Activated CD8-positive, alpha-beta T cell treated with anti-CD3 and anti-CD28 coated beads, Interleukin-2, amount 10 ng/mL, durations not matched to agents 7 days and 5 days (primary cell): Measurements from ENCODE around the gene NCF2. TPM values are rescaled to one million over a fixed set of nuclear protein-coding genes. Genes with fewer than 3 reads are reported as not detected.

Experiments
- ATAC-seq: fragments of 150-1000 bp; cut with Tn5 transposase; one replicate; pipeline ENCODE4 v1.10.0; 2021; ENCODE audit warnings: moderate library complexity
- CTCF ChIA-PET: fragments of 350-600 bp; sonication (Branson Sonifier 250); formaldehyde crosslinking; loops from one replicate; lab custom pipeline; 2021; ENCODE audit warnings: antibody characterized with exemption; lab: Charles Lee
- POLR2A ChIA-PET: fragments of 350-600 bp; sonication (Branson Sonifier 250); formaldehyde crosslinking; loops from one replicate; lab custom pipeline; 2021; ENCODE audit warnings: antibody characterized with exemption; lab: Charles Lee
- DNase-seq: peaks from one replicate; pipeline ENCODE4 v3.0.0-alpha.2; 2020
- H3K27ac Mint-ChIP-seq: one replicate; pipeline ENCODE4 v1.8.0; 2021; ENCODE audit warnings: mild to moderate bottlenecking, mixed read lengths
- H3K27me3 Mint-ChIP-seq: one replicate; pipeline ENCODE4 v1.8.0; 2021; ENCODE audit warnings: low read depth, mixed read lengths
- H3K36me3 Mint-ChIP-seq: one replicate; pipeline ENCODE4 v1.8.0; 2021; ENCODE audit warnings: low read depth, mixed read lengths
- H3K4me1 Mint-ChIP-seq: one replicate; pipeline ENCODE4 v1.8.0; 2021; ENCODE audit warnings: low read depth, mixed read lengths
- H3K4me3 Mint-ChIP-seq: one replicate; pipeline ENCODE4 v1.8.0; 2021; ENCODE audit warnings: mild to moderate bottlenecking, mixed read lengths
- H3K9me3 Mint-ChIP-seq: one replicate; pipeline ENCODE4 v1.8.0; 2022; ENCODE audit warnings: mixed read lengths; ENCODE audit not compliant: insufficient read depth
- total RNA-seq, 2 experiments: library from RNA; stranded (reverse); gene quantifications; one replicate each; pipeline ENCODE4 v1.2.3, GENCODE V29; 2021

Gene NCF2
- total RNA-seq, 2 experiments from 2014 or later, result 9.2 to 10.3 TPM

- no peaks in the 10 kb centered on the region for H3K9me3 Mint-ChIP-seq
- ChIA-PET POLR2A (no interaction called here), CTCF (no interaction called here)
- peaks cover 68% of the 10 kb centered on the region for H3K36me3 Mint-ChIP-seq
- H3K4me3 Mint-ChIP-seq, result no peak overlapping the region
- DNase-seq (no peak), ATAC-seq (no peak)
- peaks cover 2% of the 10 kb centered on the region for H3K4me1 Mint-ChIP-seq
- peak overlapping the region; percentile 18 for H3K27ac Mint-ChIP-seq
- H3K27me3 Mint-ChIP-seq, result no peaks in the 10 kb centered on the region
These were observed 39.3 kb downstream of the NCF2 start for GRCh38 chr1:183550915-183551314.

GRCh38 chr1:183548116-183548515 lies 42.1 kb downstream of the NCF2 start:
- ATAC-seq (no peak), DNase-seq (no peak)
- ChIA-PET POLR2A (interaction anchor here (1.2 kb wide), 1 partner anchor 50 kb away, joined by 3 read pairs; no protein-coding TSS in a partner anchor), CTCF (interaction anchor here (1.1 to 1.3 kb wide), 3 partner anchors 18 to 107 kb away, joined by 3 to 5 read pairs (median 4); no protein-coding TSS in a partner anchor)
- Mint-ChIP-seq H3K4me1 (peaks cover 3% of the 10 kb centered on the region), H3K36me3 (peaks cover 75% of the 10 kb centered on the region), H3K27me3 (no peaks in the 10 kb centered on the region), H3K27ac (no peak overlapping the region), H3K9me3 (no peaks in the 10 kb centered on the region), H3K4me3 (no peak overlapping the region)

- no peaks in the 10 kb centered on the region for H3K9me3 Mint-ChIP-seq
- peak overlapping the region; percentile 53 for H3K27ac Mint-ChIP-seq
- ChIA-PET CTCF (no interaction called here), POLR2A (no interaction called here)
- no peak for DNase-seq
- no peak for ATAC-seq
- H3K4me1 Mint-ChIP-seq, result peaks cover 10% of the 10 kb centered on the region
- no peak overlapping the region for H3K4me3 Mint-ChIP-seq
- no peaks in the 10 kb centered on the region for H3K27me3 Mint-ChIP-seq
- H3K36me3 Mint-ChIP-seq, result peaks cover 72% of the 10 kb centered on the region
These were observed 43.8 kb downstream of the NCF2 start for GRCh38 chr1:183546427-183546826.

GRCh38 chr1:183544598-183545297 lies 45.5 kb downstream of the NCF2 start:
- Mint-ChIP-seq H3K27ac (peak overlapping the region; percentile 44), H3K27me3 (no peaks in the 10 kb centered on the region), H3K4me3 (no peak overlapping the region), H3K36me3 (peaks cover 70% of the 10 kb centered on the region), H3K9me3 (no peaks in the 10 kb centered on the region), H3K4me1 (peaks cover 9% of the 10 kb centered on the region)
- POLR2A ChIA-PET, result no interaction called here
- CTCF ChIA-PET, result interaction anchor here (1.0 to 1.9 kb wide), 4 partner anchors 10 to 79 kb away, joined by 3 to 5 read pairs (median 4); no protein-coding TSS in a partner anchor
- DNase-seq (no peak), ATAC-seq (no peak)

GRCh38 chr1:183543619-183544204 lies 46.5 kb downstream of the NCF2 start:
- Mint-ChIP-seq H3K4me1 (peaks cover 8% of the 10 kb centered on the region), H3K27ac (no peak overlapping the region), H3K27me3 (no peaks in the 10 kb centered on the region), H3K4me3 (no peak overlapping the region), H3K36me3 (peaks cover 69% of the 10 kb centered on the region), H3K9me3 (no peaks in the 10 kb centered on the region)
- peak; percentile 42 for DNase-seq
- POLR2A ChIA-PET, result no interaction called here
- ATAC-seq, result peak; percentile 96
- CTCF ChIA-PET, result no interaction called here

GRCh38 chr1:183537405-183537804 lies 52.9 kb downstream of the NCF2 start:
- H3K27me3 Mint-ChIP-seq, result no peaks in the 10 kb centered on the region
- POLR2A ChIA-PET, result no interaction called here
- DNase-seq (no peak), ATAC-seq (no peak)
- H3K4me1 Mint-ChIP-seq, result peaks cover 4% of the 10 kb centered on the region
- peaks cover 66% of the 10 kb centered on the region for H3K36me3 Mint-ChIP-seq
- H3K9me3 Mint-ChIP-seq, result no peaks in the 10 kb centered on the region
- H3K27ac Mint-ChIP-seq, result no peak overlapping the region
- CTCF ChIA-PET, result no interaction called here
- no peak overlapping the region for H3K4me3 Mint-ChIP-seq

- H3K36me3 Mint-ChIP-seq, result peaks cover 54% of the 10 kb centered on the region
- H3K4me3 Mint-ChIP-seq, result no peak overlapping the region
- DNase-seq (no peak), ATAC-seq (no peak)
- H3K27me3 Mint-ChIP-seq, result no peaks in the 10 kb centered on the region
- ChIA-PET CTCF (no interaction called here), POLR2A (no interaction called here)
- no peak overlapping the region for H3K27ac Mint-ChIP-seq
- no peaks in the 10 kb centered on the region for H3K4me1 Mint-ChIP-seq
- no peaks in the 10 kb centered on the region for H3K9me3 Mint-ChIP-seq
These were observed 56.6 kb downstream of the NCF2 start for GRCh38 chr1:183533617-183534174.

GRCh38 chr1:183528577-183528976 lies 61.7 kb downstream of the NCF2 start:
- CTCF ChIA-PET, result no interaction called here
- POLR2A ChIA-PET, result no interaction called here
- ATAC-seq, result no peak
- H3K4me1 Mint-ChIP-seq, result no peaks in the 10 kb centered on the region
- H3K36me3 Mint-ChIP-seq, result peaks cover 35% of the 10 kb centered on the region
- no peaks in the 10 kb centered on the region for H3K27me3 Mint-ChIP-seq
- no peak overlapping the region for H3K27ac Mint-ChIP-seq
- no peak for DNase-seq
- H3K9me3 Mint-ChIP-seq, result no peaks in the 10 kb centered on the region
- H3K4me3 Mint-ChIP-seq, result no peak overlapping the region

GRCh38 chr1:183522104-183522503 lies 68.2 kb downstream of the NCF2 start:
- ChIA-PET POLR2A (no interaction called here), CTCF (interaction anchor here (0.9 kb wide), 1 partner anchor 1213 kb away, joined by 3 read pairs; no protein-coding TSS in a partner anchor)
- no peaks in the 10 kb centered on the region for H3K9me3 Mint-ChIP-seq
- H3K36me3 Mint-ChIP-seq, result peaks cover 46% of the 10 kb centered on the region
- no peaks in the 10 kb centered on the region for H3K27me3 Mint-ChIP-seq
- H3K4me1 Mint-ChIP-seq, result no peaks in the 10 kb centered on the region
- no peak overlapping the region for H3K4me3 Mint-ChIP-seq
- ATAC-seq (no peak), DNase-seq (no peak)
- no peak overlapping the region for H3K27ac Mint-ChIP-seq

- no peak overlapping the region for H3K27ac Mint-ChIP-seq
- ATAC-seq (no peak), DNase-seq (no peak)
- H3K27me3 Mint-ChIP-seq, result no peaks in the 10 kb centered on the region
- CTCF ChIA-PET, result no interaction called here
- peaks cover 2% of the 10 kb centered on the region for H3K4me1 Mint-ChIP-seq
- POLR2A ChIA-PET, result no interaction called here
- no peaks in the 10 kb centered on the region for H3K9me3 Mint-ChIP-seq
- peaks cover 53% of the 10 kb centered on the region for H3K36me3 Mint-ChIP-seq
- H3K4me3 Mint-ChIP-seq, result no peak overlapping the region
These were observed 69.9 kb downstream of the NCF2 start for GRCh38 chr1:183520379-183520778.

- POLR2A ChIA-PET, result no interaction called here
- peaks cover 48% of the 10 kb centered on the region for H3K36me3 Mint-ChIP-seq
- H3K4me3 Mint-ChIP-seq, result no peak overlapping the region
- DNase-seq (no peak), ATAC-seq (no peak)
- no peak overlapping the region for H3K27ac Mint-ChIP-seq
- H3K27me3 Mint-ChIP-seq, result no peaks in the 10 kb centered on the region
- peaks cover 6% of the 10 kb centered on the region for H3K4me1 Mint-ChIP-seq
- no peaks in the 10 kb centered on the region for H3K9me3 Mint-ChIP-seq
- CTCF ChIA-PET, result no interaction called here
These were observed 72.9 kb downstream of the NCF2 start for GRCh38 chr1:183517401-183517800.

GRCh38 chr1:183516725-183517124 lies 73.5 kb downstream of the NCF2 start:
- ChIA-PET CTCF (no interaction called here), POLR2A (no interaction called here)
- Mint-ChIP-seq H3K27me3 (no peaks in the 10 kb centered on the region), H3K4me1 (peaks cover 6% of the 10 kb centered on the region), H3K27ac (no peak overlapping the region), H3K36me3 (peaks cover 43% of the 10 kb centered on the region), H3K4me3 (no peak overlapping the region), H3K9me3 (no peaks in the 10 kb centered on the region)
- DNase-seq (no peak), ATAC-seq (no peak)
